ENCODE measurements around the gene LKAAEAR1.

Gene LKAAEAR1

GRCh38 chr20:64055893-64056638 lies 28.1 kb downstream of the LKAAEAR1 start:
- H3K36me3 ChIP-seq (ENCODE audit: insufficient read depth, low read length), result no peaks in the 10 kb centered on the region
- no peaks in the 10 kb centered on the region for H3K27me3 ChIP-seq (ENCODE audit: insufficient read depth, low read length, poor library complexity)
- H2AFZ ChIP-seq (ENCODE audit: low read depth, low read length), result no peak overlapping the region
- H4K20me1 ChIP-seq (ENCODE audit: insufficient read depth, low read length), result no peaks in the 10 kb centered on the region
- H3K4me1 ChIP-seq (ENCODE audit: insufficient read depth, low read length), result peaks cover 4% of the 10 kb centered on the region; the same call in 1 of the 2 replicates
- H3K9ac ChIP-seq (ENCODE audit: low read depth, low read length), result no peak overlapping the region
- ATAC-seq (ENCODE audit: insufficient read depth, low read depth) (no peak), DNase-seq (no peak)
- no peaks in the 10 kb centered on the region for H3K79me2 ChIP-seq (ENCODE audit: insufficient read depth, low read length)
- no peak overlapping the region for H3K27ac ChIP-seq (ENCODE audit: low read length)
- H3K4me3 ChIP-seq (ENCODE audit: low read depth in 1 of 2, low read length in 2 of 2), result no peak overlapping the region
- no peak for TF ChIP-seq EZH2 (IDR thresholded peaks at IDR 0.05; ENCODE audit: borderline replicate concordance, low read depth, low read length, severe bottlenecking)
- TF ChIP-seq CTCF (IDR thresholded peaks at IDR 0.05; ENCODE audit: borderline replicate concordance, extremely low read depth, low read length, poor library complexity, severe bottlenecking), result no peak
- H3K9me3 ChIP-seq (ENCODE audit: insufficient read depth, low read length, severe bottlenecking), result no peaks in the 10 kb centered on the region
- no peak overlapping the region for H3K4me2 ChIP-seq (ENCODE audit: insufficient read depth, low read length)

GRCh38 chr20:64055396-64055892 lies 28.8 kb downstream of the LKAAEAR1 start:
- DNase-seq (no peak), ATAC-seq (ENCODE audit: insufficient read depth, low read depth) (no peak)
- Histone ChIP-seq H3K27ac (ENCODE audit: low read length) (no peak overlapping the region), H3K36me3 (ENCODE audit: insufficient read depth, low read length) (no peaks in the 10 kb centered on the region), H3K9ac (ENCODE audit: low read depth, low read length) (no peak overlapping the region), H3K79me2 (ENCODE audit: insufficient read depth, low read length) (no peaks in the 10 kb centered on the region), H3K27me3 (ENCODE audit: insufficient read depth, low read length, poor library complexity) (no peaks in the 10 kb centered on the region), H2AFZ (ENCODE audit: low read depth, low read length) (no peak overlapping the region), H4K20me1 (ENCODE audit: insufficient read depth, low read length) (no peaks in the 10 kb centered on the region), H3K4me3 (ENCODE audit: low read depth in 1 of 2, low read length in 2 of 2) (no peak overlapping the region), H3K9me3 (ENCODE audit: insufficient read depth, low read length, severe bottlenecking) (no peaks in the 10 kb centered on the region), H3K4me2 (ENCODE audit: insufficient read depth, low read length) (no peak overlapping the region), H3K4me1 (ENCODE audit: insufficient read depth, low read length) (peaks cover 4% of the 10 kb centered on the region; the same call in 1 of the 2 replicates)
- no peak for TF ChIP-seq EZH2 (IDR thresholded peaks at IDR 0.05; ENCODE audit: borderline replicate concordance, low read depth, low read length, severe bottlenecking)
- TF ChIP-seq CTCF (IDR thresholded peaks at IDR 0.05; ENCODE audit: borderline replicate concordance, extremely low read depth, low read length, poor library complexity, severe bottlenecking), result no peak

DNA sequence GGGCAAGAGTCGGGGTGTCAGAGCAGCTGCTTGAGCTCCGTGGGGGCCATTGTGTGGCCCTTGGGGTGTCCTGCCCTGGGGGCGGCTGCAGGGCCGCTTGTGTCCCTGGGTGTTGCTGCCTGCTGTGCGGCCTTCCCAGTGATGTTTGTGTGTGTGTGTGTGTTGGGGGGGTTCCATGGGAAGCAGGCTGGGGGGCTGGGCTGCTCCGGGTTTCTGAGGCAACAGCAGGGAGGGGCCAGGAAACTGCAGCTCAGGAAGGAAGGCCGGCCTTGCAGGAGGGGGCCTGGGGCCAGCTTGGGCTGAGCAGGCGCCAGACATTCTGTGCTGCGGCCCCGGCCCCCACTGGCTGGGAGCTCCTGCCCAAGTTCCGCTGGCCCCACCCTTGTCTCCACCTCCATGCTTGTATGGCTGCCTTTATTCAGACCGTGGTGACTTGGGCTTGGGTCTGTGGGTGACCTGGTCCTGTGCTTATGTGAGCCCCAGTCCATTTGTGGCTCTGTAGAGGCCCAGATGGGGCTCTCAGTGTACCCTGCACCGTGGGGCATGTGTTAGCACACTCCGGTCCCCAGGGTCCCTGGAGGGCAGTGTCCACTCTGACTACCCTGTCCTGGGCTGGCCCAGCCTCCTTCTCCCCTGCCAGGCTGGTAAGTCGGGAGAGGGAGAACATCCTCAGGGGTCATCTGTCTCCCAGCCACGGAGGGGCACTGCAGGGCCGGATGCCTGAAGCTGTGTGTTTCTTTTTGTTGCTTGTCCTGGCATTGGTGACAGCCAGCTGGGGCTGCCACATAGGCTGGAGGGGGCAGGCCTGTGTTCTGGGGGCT lies 30.1 kb downstream of the LKAAEAR1 start:
- Histone ChIP-seq H3K4me2 (ENCODE audit: insufficient read depth, low read length) (no peak overlapping the region), H3K9ac (ENCODE audit: low read depth, low read length) (no peak overlapping the region), H2AFZ (ENCODE audit: low read depth, low read length) (no peak overlapping the region), H3K4me3 (ENCODE audit: low read depth in 1 of 2, low read length in 2 of 2) (no peak overlapping the region), H3K27ac (ENCODE audit: low read length) (no peak overlapping the region), H3K36me3 (ENCODE audit: insufficient read depth, low read length) (no peaks in the 10 kb centered on the region), H3K4me1 (ENCODE audit: insufficient read depth, low read length) (peaks cover 4% of the 10 kb centered on the region; the same call in 1 of the 2 replicates), H3K79me2 (ENCODE audit: insufficient read depth, low read length) (no peaks in the 10 kb centered on the region), H3K9me3 (ENCODE audit: insufficient read depth, low read length, severe bottlenecking) (no peaks in the 10 kb centered on the region), H3K27me3 (ENCODE audit: insufficient read depth, low read length, poor library complexity) (no peaks in the 10 kb centered on the region), H4K20me1 (ENCODE audit: insufficient read depth, low read length) (no peaks in the 10 kb centered on the region)
- no peak for TF ChIP-seq CTCF (IDR thresholded peaks at IDR 0.05; ENCODE audit: borderline replicate concordance, extremely low read depth, low read length, poor library complexity, severe bottlenecking)
- no peak for TF ChIP-seq EZH2 (IDR thresholded peaks at IDR 0.05; ENCODE audit: borderline replicate concordance, low read depth, low read length, severe bottlenecking)
- DNase-seq (no peak), ATAC-seq (ENCODE audit: insufficient read depth, low read depth) (no peak)
